ENCODE data around the gene MIAT. TPM values are rescaled to one million over a fixed set of nuclear protein-coding genes. Genes with fewer than 3 reads are reported as not detected.

The MIAT gene
- total and polyA plus RNA-seq, 2 of the 8 experiments (the other 6 are each of a cell fraction or from before 2014, with no cell fraction given): 27.6 to 36.0 TPM

DNA sequence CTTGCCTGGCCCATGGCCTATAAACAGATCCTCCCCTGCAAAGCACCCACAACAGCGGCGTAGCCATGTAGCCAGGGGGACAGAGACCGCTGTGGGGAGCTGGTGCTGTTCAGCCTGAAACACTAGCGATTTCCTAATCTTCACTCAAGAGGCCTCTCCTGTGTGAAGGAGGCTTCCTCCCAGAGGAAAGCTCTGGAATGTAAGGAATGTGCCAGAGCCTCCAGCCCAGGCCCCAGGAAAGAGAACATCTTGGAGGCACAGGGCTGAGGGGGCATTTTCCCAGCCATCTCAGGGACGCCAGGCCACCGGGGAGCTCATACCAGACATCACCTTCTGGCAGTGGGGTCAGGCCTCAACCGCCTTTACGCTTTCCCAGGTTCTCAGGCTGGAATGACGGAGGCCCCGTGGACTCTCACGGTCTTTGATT lies 24.0 kb downstream of the MIAT start (continued):
- TF ChIP-seq, protein P1, sequence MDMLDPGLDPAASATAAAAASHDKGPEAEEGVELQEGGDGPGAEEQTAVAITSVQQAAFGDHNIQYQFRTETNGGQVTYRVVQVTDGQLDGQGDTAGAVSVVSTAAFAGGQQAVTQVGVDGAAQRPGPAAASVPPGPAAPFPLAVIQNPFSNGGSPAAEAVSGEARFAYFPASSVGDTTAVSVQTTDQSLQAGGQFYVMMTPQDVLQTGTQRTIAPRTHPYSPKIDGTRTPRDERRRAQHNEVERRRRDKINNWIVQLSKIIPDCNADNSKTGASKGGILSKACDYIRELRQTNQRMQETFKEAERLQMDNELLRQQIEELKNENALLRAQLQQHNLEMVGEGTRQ (IDR thresholded peaks at IDR 0.05; ENCODE audit: low read length): no peak
- peak in 1 of 2 experiments; percentile 23; a peak in 1 of 4 replicates for TF ChIP-seq RAD21 (IDR thresholded peaks at IDR 0.05 in 1 of 2, conservative IDR thresholded peaks at IDR 0.05 in 1 of 2; ENCODE audit: low read depth in 2 of 2, low read length in 2 of 2)
- TF ChIP-seq YY1 (IDR thresholded peaks at IDR 0.05; ENCODE audit: low read depth, low read length): peak; percentile 8; the same call in 1 of the 2 replicates
- peak; percentile 97 for TF ChIP-seq TEAD4 (IDR thresholded peaks at IDR 0.05; ENCODE audit: low read depth, low read length)
- peak in 1 of 2 experiments; percentile 50; a peak in 1 of 3 replicates for TF ChIP-seq EP300 (IDR thresholded peaks at IDR 0.05; ENCODE audit: borderline replicate concordance in 1 of 2, low read depth in 2 of 2, low read length in 2 of 2)
- no peak for TF ChIP-seq CBX5 (IDR thresholded peaks at IDR 0.05; ENCODE audit: low read depth, low read length)
- TF ChIP-seq ASH2L (IDR thresholded peaks at IDR 0.05; ENCODE audit: low read length): peak; percentile 65

All from H1 (cell line).